GM19468 (cell line): Measurements from ENCODE around the gene NAPSA.
"Not testable (repeated sequence)": the region's sequence is repeated elsewhere in the genome, so short reads cannot be mapped to it uniquely, and the experiment has no call there.

Experiments
- ATAC-seq: cut with Tn5 transposase; IDR thresholded peaks from one replicate; pipeline ENCODE4 v1.9.1; 2021; ENCODE audit warnings: mild to moderate bottlenecking, moderate library complexity, moderate number of reproducible peaks; ENCODE audit not compliant: unreplicated experiment; ENCODE audit errors: extremely low read depth

Gene NAPSA

GRCh38 chr19:50332244-50333038, 33.0 kb downstream of the NAPSA start:
- no peak for ATAC-seq

- ATAC-seq: no peak
These were observed 33.5 kb downstream of the NAPSA start for GRCh38 chr19:50331994-50332243.

- no peak for ATAC-seq
These were observed 34.0 kb downstream of the NAPSA start for GRCh38 chr19:50331221-50331993.

GRCh38 chr19:50330365-50331078, 34.9 kb downstream of the NAPSA start:
- ATAC-seq: no peak

GRCh38 chr19:50329926-50330294, 35.5 kb downstream of the NAPSA start:
- ATAC-seq: not testable (repeated sequence)

- ATAC-seq: no peak
These were observed 36.1 kb downstream of the NAPSA start, which contains the start of gene KCNC3 for GRCh38 chr19:50329146-50329925. KCNC3 (minus strand) TSS chr19:50329377; CDS start chr19:50329082, 295 bp downstream.

GRCh38 chr19:50328873-50329145, 36.6 kb downstream of the NAPSA start:
- ATAC-seq: no peak

GRCh38 chr19:50328224-50328872, 37.1 kb downstream of the NAPSA start:
- ATAC-seq: no peak

GRCh38 chr19:50327461-50328223, 37.8 kb downstream of the NAPSA start:
- no peak for ATAC-seq

- no peak for ATAC-seq
These were observed 38.4 kb downstream of the NAPSA start for GRCh38 chr19:50327013-50327412.

- ATAC-seq: no peak
These were observed 39.3 kb downstream of the NAPSA start for GRCh38 chr19:50326101-50326664.

GRCh38 chr19:50325310-50326100, 39.9 kb downstream of the NAPSA start:
- ATAC-seq: no peak

- no peak for ATAC-seq
These were observed 41.1 kb downstream of the NAPSA start for GRCh38 chr19:50324331-50324730.

GRCh38 chr19:50323782-50324133, 41.7 kb downstream of the NAPSA start:
- no peak for ATAC-seq

GRCh38 chr19:50322931-50323781, 42.3 kb downstream of the NAPSA start:
- no peak for ATAC-seq

- no peak for ATAC-seq
These were observed 43.2 kb downstream of the NAPSA start for GRCh38 chr19:50322234-50322633.

- ATAC-seq: no peak
These were observed 43.6 kb downstream of the NAPSA start for GRCh38 chr19:50321831-50322230.
